GM21529 (cell line): Measurements from ENCODE around the gene KCNQ1OT1.
"Not testable (repeated sequence)": the region's sequence is repeated elsewhere in the genome, so short reads cannot be mapped to it uniquely, and the experiment has no call there.

ENCODE experiments used
- ATAC-seq: cut with Tn5 transposase; IDR thresholded peaks from one replicate; pipeline ENCODE4 v1.9.1; 2021; ENCODE audit not compliant: unreplicated experiment

KCNQ1OT1 gene

GRCh38 chr11:2655016-2655719, 44.6 kb downstream of the KCNQ1OT1 start:
- ATAC-seq: no peak

DNA sequence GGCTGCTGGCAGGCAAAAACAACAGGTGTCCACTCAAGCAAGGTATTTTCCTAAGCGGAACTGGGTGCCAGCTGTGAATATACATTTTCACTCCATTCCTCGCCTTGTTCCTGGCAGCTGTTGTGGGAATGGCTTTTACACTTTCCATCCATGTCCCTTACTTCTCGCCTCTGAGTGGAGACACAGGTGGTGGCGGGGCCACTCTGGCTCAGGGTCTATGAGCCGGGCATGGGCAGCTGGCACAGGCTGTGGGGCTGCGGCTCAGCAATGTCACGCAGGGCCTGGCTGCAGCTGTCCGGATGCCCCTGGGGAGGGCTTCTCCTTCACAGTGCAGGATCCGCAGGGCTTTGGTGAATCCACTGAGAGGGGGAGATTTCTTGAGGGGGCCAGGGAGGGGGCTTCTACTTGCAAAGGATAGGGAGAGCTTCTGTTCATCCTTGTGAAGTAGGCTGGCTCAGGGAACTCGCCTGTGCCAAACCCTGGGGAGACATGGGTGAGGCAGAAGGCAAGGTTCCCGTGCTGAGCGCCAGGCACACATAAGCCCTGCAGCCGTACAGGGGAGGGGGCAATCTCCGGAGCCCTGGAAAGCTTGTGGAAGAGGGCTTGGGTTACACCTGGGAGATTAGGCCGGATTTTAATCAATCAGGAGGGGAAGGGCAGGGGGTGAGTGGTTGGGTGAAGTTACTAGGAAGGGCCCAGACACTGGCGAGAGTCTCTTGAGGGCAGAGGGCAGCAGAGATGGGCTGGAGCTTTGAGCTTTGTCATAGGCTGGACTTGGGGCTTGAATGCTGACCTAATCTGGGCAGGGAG, 45.7 kb downstream of the KCNQ1OT1 start:
- no peak for ATAC-seq

DNA sequence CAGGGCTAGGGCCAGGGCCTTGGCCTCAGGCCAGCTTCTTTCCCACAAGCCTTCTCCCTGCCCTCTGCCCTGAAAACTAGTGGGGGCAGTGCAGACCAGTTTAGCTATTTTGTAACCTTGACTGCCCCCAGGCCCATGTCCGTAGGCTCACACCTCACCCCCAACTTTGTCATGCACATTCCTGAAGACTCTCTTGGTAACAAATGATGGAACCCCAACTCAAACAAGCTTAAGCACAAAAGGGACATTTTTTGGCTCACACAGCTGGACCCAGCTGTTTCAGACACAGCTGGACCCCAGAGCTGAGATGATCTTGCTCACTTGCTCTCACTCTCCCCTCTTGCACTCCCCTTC, 46.6 kb downstream of the KCNQ1OT1 start:
- no peak for ATAC-seq

- ATAC-seq: no peak
Observed at GRCh38 chr11:2652333-2653197, 47.2 kb downstream of the KCNQ1OT1 start.

GRCh38 chr11:2651826-2652271, 47.9 kb downstream of the KCNQ1OT1 start:
- ATAC-seq: no peak

DNA sequence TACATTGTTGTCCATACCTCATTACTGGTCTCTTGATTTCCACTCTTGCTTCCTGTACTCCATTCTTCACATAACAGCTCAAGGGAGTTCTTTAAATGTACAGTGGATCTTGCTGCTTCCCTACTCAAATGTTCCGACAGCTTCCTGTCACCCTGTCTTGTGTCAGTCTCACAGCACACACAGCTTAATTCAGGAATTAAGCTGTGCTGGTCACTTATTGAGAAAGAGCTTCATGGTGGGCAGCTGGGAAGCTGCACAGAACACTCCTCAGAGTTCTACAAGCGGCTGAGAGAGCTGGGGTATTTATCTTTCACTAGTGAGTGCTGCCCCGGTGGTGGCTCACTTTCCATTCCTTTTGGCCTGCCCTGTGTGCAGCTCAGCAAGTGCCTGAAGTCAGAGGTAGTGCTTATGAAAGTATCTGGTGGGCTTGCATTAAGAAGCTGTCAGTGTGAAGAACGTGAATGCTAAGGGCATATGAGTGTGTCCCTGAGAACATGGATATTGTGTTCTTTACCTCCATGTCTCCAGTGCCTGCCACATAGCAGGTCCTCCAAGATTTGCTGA, 48.7 kb downstream of the KCNQ1OT1 start:
- ATAC-seq: no peak

DNA sequence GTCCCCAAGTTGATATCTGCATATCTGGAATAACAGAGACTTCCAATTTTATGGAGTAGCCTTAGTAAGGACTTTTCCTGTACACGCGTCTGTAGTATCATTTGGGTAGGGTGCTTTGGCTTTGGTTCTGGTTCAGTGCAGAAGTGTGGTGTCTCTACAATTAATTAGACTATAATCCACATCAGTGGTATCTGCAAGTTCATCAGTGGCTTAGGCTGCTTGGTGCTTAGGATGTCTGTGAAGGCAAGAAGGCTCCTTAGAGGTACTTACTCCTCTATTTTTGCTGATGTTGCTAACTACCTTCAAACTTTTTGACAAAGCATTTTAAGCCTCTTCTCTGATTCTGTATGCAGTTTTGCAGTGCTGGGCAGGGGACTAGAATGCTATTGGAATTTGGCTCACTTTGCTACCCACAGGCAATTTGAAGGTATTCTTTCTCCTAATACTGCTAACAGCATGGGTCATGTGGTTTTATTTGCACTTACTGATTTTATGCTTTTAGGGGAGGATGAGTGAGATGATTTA, 49.4 kb downstream of the KCNQ1OT1 start:
- ATAC-seq: no peak

DNA sequence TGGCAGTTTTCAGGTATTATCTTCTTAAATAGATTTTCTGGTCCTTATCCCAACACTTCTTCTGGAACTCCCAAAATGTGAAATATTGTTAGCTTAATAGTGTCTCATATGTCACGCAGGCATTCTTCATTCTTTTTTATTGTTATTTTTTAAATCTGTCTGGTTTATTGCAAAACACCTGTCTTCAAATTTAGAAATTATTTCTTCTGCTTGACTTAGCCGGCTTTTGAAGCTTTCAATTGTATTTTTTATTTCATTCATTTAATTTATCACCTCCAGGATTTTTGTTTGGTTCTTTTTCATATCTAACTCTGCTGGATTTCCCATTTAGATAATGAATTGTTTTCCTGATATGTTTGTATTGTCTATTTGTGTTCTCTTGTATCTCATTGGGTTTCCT, 49.9 kb downstream of the KCNQ1OT1 start:
- ATAC-seq: no peak

DNA sequence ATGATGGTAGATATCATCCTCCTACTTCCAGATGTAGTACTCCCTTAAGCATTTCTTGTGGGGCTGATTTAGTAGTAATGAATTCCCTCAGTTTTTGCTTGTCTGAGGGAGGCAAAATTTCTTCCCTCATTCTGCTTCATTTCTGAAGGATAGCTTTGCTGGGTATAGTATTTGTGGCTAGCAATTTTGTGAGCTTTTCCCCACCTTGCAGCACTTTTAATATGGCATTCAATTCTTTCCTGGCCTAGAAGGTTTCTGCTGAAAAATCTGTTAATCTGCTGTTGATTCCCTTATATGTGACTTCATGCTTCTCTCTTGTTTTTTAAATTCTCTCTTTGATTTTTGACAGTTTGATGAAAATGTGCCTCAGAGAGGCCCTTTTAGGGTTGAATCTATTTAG, 50.4 kb downstream of the KCNQ1OT1 start:
- no peak for ATAC-seq

- ATAC-seq: no peak
Observed at GRCh38 chr11:2647953-2648352, 51.8 kb downstream of the KCNQ1OT1 start.

- ATAC-seq: no peak
Observed at GRCh38 chr11:2647167-2647566, 52.6 kb downstream of the KCNQ1OT1 start.

DNA sequence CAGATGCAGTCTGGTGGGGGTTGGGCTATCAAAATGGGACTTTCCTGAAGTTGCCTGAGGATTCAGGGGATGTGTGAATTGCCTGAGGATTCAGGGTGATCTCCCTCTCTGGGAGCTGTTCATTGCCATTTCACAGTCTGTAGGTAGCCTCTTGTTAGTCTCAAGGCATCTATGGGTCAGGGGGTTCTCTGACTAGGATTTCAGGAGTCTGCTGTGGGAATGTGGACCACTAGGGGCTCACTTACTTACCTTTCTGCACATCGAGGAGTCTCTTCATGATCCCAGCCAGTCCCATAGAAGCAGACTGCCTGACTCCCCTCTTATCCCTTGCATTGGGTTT, 54.0 kb downstream of the KCNQ1OT1 start:
- ATAC-seq: no peak

GRCh38 chr11:2644844-2645778, 54.7 kb downstream of the KCNQ1OT1 start:
- ATAC-seq: no peak

DNA sequence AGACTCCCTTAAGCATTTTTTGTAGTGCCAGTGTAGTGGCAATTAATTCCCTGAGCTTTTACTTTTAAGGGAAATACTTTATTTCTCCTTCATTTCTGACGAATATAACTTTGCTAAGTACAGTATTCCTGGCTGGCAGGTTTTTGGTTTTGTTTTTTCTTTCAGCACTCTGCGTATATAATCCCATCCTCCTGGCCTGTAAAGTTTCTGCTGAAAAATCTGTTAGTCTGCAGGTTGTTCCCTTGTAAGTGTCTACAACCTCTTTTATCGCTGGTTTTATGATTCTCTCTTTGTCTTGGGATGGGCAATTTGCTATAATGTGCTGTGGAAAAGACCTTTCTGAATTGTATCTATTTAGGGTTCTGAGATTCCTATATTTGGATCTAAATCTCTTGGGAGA, 56.0 kb downstream of the KCNQ1OT1 start:
- ATAC-seq: no peak

DNA sequence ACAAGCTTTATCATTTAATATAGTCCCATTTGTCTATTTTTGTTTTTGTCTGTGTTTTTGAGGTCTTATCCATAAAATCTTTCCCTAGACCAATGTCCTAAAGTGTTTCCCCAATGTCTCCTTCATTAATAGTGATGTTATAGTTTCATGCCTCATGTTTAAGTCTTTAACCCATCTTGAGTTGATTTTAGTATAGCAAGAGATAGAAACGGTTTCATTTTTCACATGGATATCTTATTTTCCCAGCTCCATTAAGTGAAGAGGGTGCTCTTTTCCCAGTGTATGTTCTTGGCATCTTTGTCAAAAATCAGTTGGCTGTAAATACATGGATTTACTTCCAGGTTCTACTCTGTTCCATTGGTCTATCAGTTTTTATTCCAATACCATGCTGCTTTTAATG, 58.2 kb downstream of the KCNQ1OT1 start:
- no peak for ATAC-seq

GRCh38 chr11:2639763-2640162, 60.0 kb downstream of the KCNQ1OT1 start:
- not testable (repeated sequence) for ATAC-seq

DNA sequence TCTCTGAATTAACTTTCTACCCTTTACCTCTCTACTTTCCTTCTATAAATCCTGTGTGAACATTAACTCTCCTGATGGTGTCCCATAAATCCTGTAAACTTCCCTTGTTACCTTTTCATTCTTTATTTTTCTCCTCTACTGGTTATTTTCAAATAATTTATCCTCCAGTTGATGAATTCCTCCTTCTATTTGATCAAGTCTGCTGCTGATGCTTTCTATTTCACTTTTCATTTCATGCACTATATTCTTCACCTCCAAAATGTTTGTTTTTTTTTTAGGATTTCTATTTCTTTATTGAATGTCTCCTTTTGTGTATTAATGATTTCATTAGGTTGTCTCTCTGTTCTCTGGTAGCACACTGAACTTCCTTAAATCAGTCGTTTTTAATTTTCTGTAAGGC, 68.6 kb downstream of the KCNQ1OT1 start:
- ATAC-seq: no peak

DNA sequence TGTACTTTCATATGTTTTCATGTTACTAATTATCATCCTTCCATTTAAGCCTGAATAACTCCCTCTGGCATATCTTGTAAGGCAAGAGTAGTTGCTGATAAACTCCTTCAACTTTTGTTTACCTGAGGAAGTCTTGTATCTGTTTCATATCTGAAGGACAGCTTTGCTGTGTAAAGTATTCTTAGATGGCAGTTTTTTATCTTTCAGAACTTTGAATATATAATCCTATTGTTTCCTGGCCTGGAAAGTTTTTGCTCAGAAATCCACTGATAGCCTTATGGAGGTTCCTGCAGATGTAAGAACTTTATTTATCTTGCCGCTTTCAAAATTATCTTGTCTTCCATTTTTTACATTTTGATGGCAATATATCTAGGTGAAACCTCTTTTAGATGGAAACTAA, 69.1 kb downstream of the KCNQ1OT1 start:
- ATAC-seq: no peak

- ATAC-seq: no peak
Observed at GRCh38 chr11:2625183-2625582, 74.6 kb downstream of the KCNQ1OT1 start.

DNA sequence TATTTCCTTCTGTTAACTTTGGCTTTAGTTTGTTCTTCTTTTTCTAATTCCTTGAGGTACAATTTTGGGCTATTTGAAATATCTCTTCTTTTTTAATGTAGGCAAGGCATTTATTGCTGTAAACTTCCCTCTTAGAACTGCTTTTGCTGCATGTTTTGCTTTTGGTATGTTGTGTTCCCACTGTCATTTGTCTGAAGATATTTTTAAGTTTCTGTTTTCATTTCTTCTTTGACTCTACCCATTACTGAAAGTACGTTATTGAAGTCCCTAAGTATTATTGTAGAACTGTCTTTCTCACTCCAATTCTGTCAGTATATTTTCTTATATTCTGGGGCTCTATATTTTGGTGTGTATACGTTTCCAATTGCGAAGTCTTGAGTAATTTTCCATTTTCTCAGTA, 77.9 kb downstream of the KCNQ1OT1 start:
- ATAC-seq: peak; percentile 76
